ENCODE measurements around the gene SORCS1. TPM values are rescaled to one million over a fixed set of nuclear protein-coding genes. Genes with fewer than 3 reads are reported as not detected.

Gene SORCS1
- total RNA-seq, 1 experiment from 2014 or later: not detected

DNA sequence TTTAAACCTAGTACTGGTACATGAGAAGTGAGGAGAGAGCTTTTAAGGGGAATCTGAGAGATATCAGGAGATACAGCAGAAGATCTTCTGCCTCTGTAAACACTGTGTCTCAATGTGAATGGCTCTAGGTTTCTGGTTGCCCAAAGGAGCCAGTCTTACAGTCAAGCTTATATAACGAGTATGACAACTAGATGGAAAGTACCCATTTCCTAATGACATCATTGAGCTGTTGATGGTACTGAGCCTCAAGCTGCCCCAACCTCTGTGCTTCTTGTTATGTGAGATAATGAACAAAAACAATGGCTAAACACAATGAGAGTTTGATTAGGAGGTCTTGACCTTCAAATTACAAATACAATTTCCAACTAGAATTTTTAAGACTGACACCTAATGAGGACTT is 451.5 kb downstream of the SORCS1 start:
- H3K79me2 ChIP-seq (ENCODE audit: low read depth): no peaks in the 10 kb centered on the region
- H3K4me1 ChIP-seq (replicated peaks; ENCODE audit: insufficient read depth): no peaks in the 10 kb centered on the region
- no peaks in the 10 kb centered on the region for H4K20me1 ChIP-seq (ENCODE audit: insufficient read depth)
- no peak overlapping the region for H3K4me3 ChIP-seq
- H3K27me3 ChIP-seq (ENCODE audit: insufficient read depth, low read depth): no peaks in the 10 kb centered on the region
- H3F3A ChIP-seq (ENCODE audit: insufficient read depth, low read depth): no peaks in the 10 kb centered on the region
- POLR2A ChIA-PET (ENCODE audit: unreplicated experiment): no interaction called here
- no peak overlapping the region for H3K4me2 ChIP-seq
- no TSS peak for BruUV-seq (replicated peaks)
- H3K36me3 ChIP-seq (ENCODE audit: low read depth): no peaks in the 10 kb centered on the region
- no peak overlapping the region for H2AFZ ChIP-seq
- H3K9me2 ChIP-seq (ENCODE audit: insufficient read depth): no peaks in the 10 kb centered on the region
- CTCF ChIA-PET: no interaction called here
- H3K9me3 ChIP-seq (ENCODE audit: insufficient read depth, low read depth): no peaks in the 10 kb centered on the region
- DNase-seq: no peak
- H3K27ac ChIP-seq: no peak overlapping the region
- intact Hi-C loops (cut with micrococcal nuclease; ENCODE audit: unreplicated experiment): no loop called here
- no peak for TF ChIP-seq EZH2 (IDR thresholded peaks at IDR 0.05; ENCODE audit: low read depth)
- no peak for TF ChIP-seq CTCF (conservative IDR thresholded peaks at IDR 0.05)

GRCh38 chr10:106711313-106711906 is 453.1 kb downstream of the SORCS1 start:
- H3K27ac ChIP-seq: no peak overlapping the region
- CTCF ChIA-PET: no interaction called here
- no peak overlapping the region for H3K4me3 ChIP-seq
- H4K20me1 ChIP-seq (ENCODE audit: insufficient read depth): no peaks in the 10 kb centered on the region
- H3F3A ChIP-seq (ENCODE audit: insufficient read depth, low read depth): no peaks in the 10 kb centered on the region
- H3K9me2 ChIP-seq (ENCODE audit: insufficient read depth): no peaks in the 10 kb centered on the region
- H3K4me1 ChIP-seq (replicated peaks; ENCODE audit: insufficient read depth): no peaks in the 10 kb centered on the region
- POLR2A ChIA-PET (ENCODE audit: unreplicated experiment): no interaction called here
- peak; percentile 71 for TF ChIP-seq CTCF (conservative IDR thresholded peaks at IDR 0.05)
- no peak for TF ChIP-seq EZH2 (IDR thresholded peaks at IDR 0.05; ENCODE audit: low read depth)
- H3K9me3 ChIP-seq (ENCODE audit: insufficient read depth, low read depth): no peaks in the 10 kb centered on the region
- no peaks in the 10 kb centered on the region for H3K36me3 ChIP-seq (ENCODE audit: low read depth)
- H2AFZ ChIP-seq: no peak overlapping the region
- H3K79me2 ChIP-seq (ENCODE audit: low read depth): no peaks in the 10 kb centered on the region
- no TSS peak for BruUV-seq (replicated peaks)
- H3K4me2 ChIP-seq: no peak overlapping the region
- intact Hi-C loops (cut with micrococcal nuclease; ENCODE audit: unreplicated experiment): no loop called here
- peak in 1 of 2 experiments; percentile 19 for DNase-seq
- H3K27me3 ChIP-seq (ENCODE audit: insufficient read depth, low read depth): no peaks in the 10 kb centered on the region

DNA sequence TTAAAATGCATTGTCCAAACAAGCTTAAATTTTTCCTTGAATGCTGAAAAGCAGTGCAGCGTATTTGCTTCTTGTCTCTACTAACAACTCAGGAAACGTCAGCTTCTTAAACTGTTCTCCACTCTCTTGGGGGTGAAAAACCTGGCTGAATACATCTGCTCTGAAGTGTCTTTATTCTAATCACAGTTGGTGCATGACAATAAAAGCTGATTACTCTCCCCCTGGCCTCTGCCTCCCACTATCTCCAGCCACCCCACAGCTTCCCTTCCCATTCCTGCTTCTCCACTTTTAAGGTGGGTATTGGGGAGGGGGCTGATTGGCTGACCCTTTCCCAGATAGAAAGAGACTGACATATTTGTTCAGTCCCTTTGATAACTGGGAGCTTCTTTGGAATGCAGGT is 456.0 kb downstream of the SORCS1 start:
- no peaks in the 10 kb centered on the region for H3K9me3 ChIP-seq (ENCODE audit: insufficient read depth, low read depth)
- H3K9me2 ChIP-seq (ENCODE audit: insufficient read depth): no peaks in the 10 kb centered on the region
- no peaks in the 10 kb centered on the region for H4K20me1 ChIP-seq (ENCODE audit: insufficient read depth)
- H2AFZ ChIP-seq: no peak overlapping the region
- no peak overlapping the region for H3K27ac ChIP-seq
- H3K79me2 ChIP-seq (ENCODE audit: low read depth): no peaks in the 10 kb centered on the region
- no peaks in the 10 kb centered on the region for H3F3A ChIP-seq (ENCODE audit: insufficient read depth, low read depth)
- H3K36me3 ChIP-seq (ENCODE audit: low read depth): no peaks in the 10 kb centered on the region
- TF ChIP-seq CTCF (conservative IDR thresholded peaks at IDR 0.05) (no peak), EZH2 (IDR thresholded peaks at IDR 0.05; ENCODE audit: low read depth) (no peak)
- CTCF ChIA-PET: no interaction called here
- no peaks in the 10 kb centered on the region for H3K4me1 ChIP-seq (replicated peaks; ENCODE audit: insufficient read depth)
- BruUV-seq (replicated peaks): no TSS peak
- POLR2A ChIA-PET (ENCODE audit: unreplicated experiment): no interaction called here
- H3K4me2 ChIP-seq: no peak overlapping the region
- no peak overlapping the region for H3K4me3 ChIP-seq
- DNase-seq: no peak
- intact Hi-C loops (cut with micrococcal nuclease; ENCODE audit: unreplicated experiment): loop anchor here (10.0 kb wide), 1 partner anchor 1106 kb away; no protein-coding TSS in a partner anchor
- no peaks in the 10 kb centered on the region for H3K27me3 ChIP-seq (ENCODE audit: insufficient read depth, low read depth)

All from PC-9 (cell line).